Mucosa of descending colon (tissue), 3 donors: ENCODE measurements around the gene PAQR5. TPM values are rescaled to one million over a fixed set of nuclear protein-coding genes. Genes with fewer than 3 reads are reported as not detected.

Experiments
- ATAC-seq: fragments of 200-7000 bp; cut with Tn5 transposase; one replicate; pipeline ENCODE4 v1.9.1; 2020; ENCODE audit warnings: mild to moderate bottlenecking, moderate library complexity
- DNase-seq, 3 donors: peaks; one replicate each; pipeline ENCODE4 v3.0.0-alpha.2; 2020
- H3K36me3 ChIP-seq: fragments of 200-600 bp; one replicate; pipeline ENCODE4 v1.8.0; 2021; ENCODE audit warnings: low read depth, mild to moderate bottlenecking
- H3K4me1 ChIP-seq: fragments of 200-600 bp; one replicate; pipeline ENCODE4 v1.8.0; 2021; ENCODE audit warnings: low read depth, mild to moderate bottlenecking
- H3K4me3 ChIP-seq: fragments of 200-600 bp; one replicate; pipeline ENCODE4 v1.8.0; 2021; ENCODE audit warnings: mild to moderate bottlenecking
- H3K9me3 ChIP-seq: fragments of 200-600 bp; one replicate; pipeline ENCODE4 v1.8.0; 2021; ENCODE audit warnings: mild to moderate bottlenecking
- CTCF ChIP-seq: fragments of 200-600 bp; IDR thresholded peaks from one replicate; pipeline ENCODE4 v1.8.0; 2022; ENCODE audit warnings: antibody characterized with exemption, mild to moderate bottlenecking
- intact Hi-C, 2 donors: fragments of 100-400 bp; cut with DNase I in 1 of 2; cut with micrococcal nuclease in 1 of 2; formaldehyde crosslinking; loops; one replicate each; pipeline versions ENCODE4 v1.11.0 to v1.11.1; 2022; cut with DNase I, micrococcal nuclease
- total RNA-seq, 3 donors: library from RNA; stranded (reverse); fragmentation: NEBNext Ultra II Directional in 2 of 3; extraction: Animal tissue kit (Norgen Biotek cat#: 25700) in 2 of 3; gene quantifications; one replicate each; pipeline versions ENCODE4 v1.2.1 to v1.2.4, GENCODE V29; 2021 to 2023
- donor health status: DM: no; HTN: no; CAD: no; lungs with moderate emphysema.
- donor health status: DM: no; HTN: no; CAD: no.
- donor health status: DM: no; HTN: yes; CAD: no.

The PAQR5 gene
- total RNA-seq, 3 donors from 2014 or later = 27.7 to 82.6 (median 37.7) TPM

- Histone ChIP-seq H3K4me3 (no peak overlapping the region), H3K9me3 (no peaks in the 10 kb centered on the region), H3K4me1 (peaks cover 5% of the 10 kb centered on the region), H3K36me3 (no peaks in the 10 kb centered on the region)
- DNase-seq (no peak), ATAC-seq (no peak)
- TF ChIP-seq CTCF = no peak
- intact Hi-C loops = no loop called here
Measured at GRCh38 chr15:69415381-69415780, 116.7 kb downstream of the PAQR5 start.

- intact Hi-C loops = no loop called here
- Histone ChIP-seq H3K4me1 (peaks cover 5% of the 10 kb centered on the region), H3K9me3 (no peaks in the 10 kb centered on the region), H3K4me3 (no peak overlapping the region), H3K36me3 (no peaks in the 10 kb centered on the region)
- no peak for TF ChIP-seq CTCF
- DNase-seq = no peak
- ATAC-seq = no peak
Measured at GRCh38 chr15:69417581-69417980, 118.9 kb downstream of the PAQR5 start.

GRCh38 chr15:69421498-69421897 lies 122.8 kb downstream of the PAQR5 start:
- Histone ChIP-seq H3K4me3 (no peak overlapping the region), H3K36me3 (no peaks in the 10 kb centered on the region), H3K4me1 (no peaks in the 10 kb centered on the region), H3K9me3 (no peaks in the 10 kb centered on the region)
- TF ChIP-seq CTCF = no peak
- ATAC-seq = no peak
- intact Hi-C loops = no loop called here
- no peak for DNase-seq

- no peak for TF ChIP-seq CTCF
- Histone ChIP-seq H3K4me3 (no peak overlapping the region), H3K9me3 (no peaks in the 10 kb centered on the region), H3K4me1 (no peaks in the 10 kb centered on the region), H3K36me3 (no peaks in the 10 kb centered on the region)
- DNase-seq (no peak), ATAC-seq (no peak)
- intact Hi-C loops = no loop called here
Measured at GRCh38 chr15:69422336-69422895, 123.7 kb downstream of the PAQR5 start.

GRCh38 chr15:69424001-69424400 lies 125.3 kb downstream of the PAQR5 start:
- DNase-seq (no peak), ATAC-seq (no peak)
- H3K36me3 ChIP-seq = no peaks in the 10 kb centered on the region
- no peaks in the 10 kb centered on the region for H3K9me3 ChIP-seq
- TF ChIP-seq CTCF = no peak
- H3K4me1 ChIP-seq = no peaks in the 10 kb centered on the region
- intact Hi-C loops = no loop called here
- no peak overlapping the region for H3K4me3 ChIP-seq
